Panc1 (cell line): ENCODE results near the gene LAMB4. TPM values are rescaled to one million over a fixed set of nuclear protein-coding genes. Genes with fewer than 3 reads are reported as not detected.

Experiments used
- ATAC-seq: fragments of 200-7000 bp; cut with Tn5 transposase; 2 replicates; pipeline ENCODE4 v1.9.1; 2020; ENCODE audit warnings: mild to moderate bottlenecking, moderate library complexity
- BruUV-seq: library from RNA; stranded (reverse); fragments of 400-500 nt; replicated peaks from 2 replicates; lab custom pipeline; 2021; lab: Mats Ljungman, UMichigan
- CTCF ChIA-PET: fragments of 300-600 bp; sonication (Branson Sonifier 250); formaldehyde crosslinking; loops from one replicate; lab custom pipeline; 2022; ENCODE audit warnings: antibody characterized with exemption; lab: Charles Lee
- POLR2A ChIA-PET: fragments of 300-600 bp; sonication (Branson Sonifier 250); formaldehyde crosslinking; loops from one replicate; lab custom pipeline; 2022; ENCODE audit warnings: antibody characterized with exemption; lab: Charles Lee
- DNase-seq: peaks from one replicate; pipeline ENCODE4 v3.0.0-alpha.2; 2010; ENCODE audit warnings: low read depth, low spot score
- H3K27ac ChIP-seq: 2 replicates; pipeline ENCODE4 v1.5.1; 2011; ENCODE audit warnings: mild to moderate bottlenecking, low read length, inconsistent platforms
- H3K27me3 ChIP-seq: fragments of 200-500 bp; sonication (Bioruptor generic); 2 replicates; pipeline ENCODE4 v1.6.0; 2014; ENCODE audit warnings: low read length, inconsistent platforms; ENCODE audit not compliant: control insufficient read depth, insufficient read depth
- H3K36me3 ChIP-seq: fragments of 200-500 bp; sonication (Bioruptor generic); 2 replicates; pipeline ENCODE4 v1.5.1; 2014; ENCODE audit warnings: inconsistent platforms, mild to moderate bottlenecking, low read length, moderate library complexity; ENCODE audit not compliant: control insufficient read depth, insufficient read depth
- H3K4me1 ChIP-seq: 2 replicates; pipeline ENCODE4 v1.5.1; 2011; ENCODE audit warnings: inconsistent platforms, mild to moderate bottlenecking, low read length, moderate library complexity; ENCODE audit not compliant: control insufficient read depth, insufficient read depth
- H3K4me3 ChIP-seq, 2 experiments: 2 replicates each; pipeline ENCODE4 v1.5.1; 2011 to 2012; ENCODE audit warnings: low read depth in 2 of 2, low read length in 2 of 2, mild to moderate bottlenecking in 2 of 2, inconsistent platforms in 1 of 2, moderate library complexity in 1 of 2
- H3K9me3 ChIP-seq: fragments of 200-500 bp; sonication (Bioruptor generic); 2 replicates; pipeline ENCODE4 v1.5.1; 2014; ENCODE audit warnings: low read depth, mild to moderate bottlenecking, inconsistent platforms, low read length, moderate library complexity; ENCODE audit not compliant: control insufficient read depth, insufficient read depth
- CTCF ChIP-seq: fragments of 450-650 bp; IDR thresholded peaks from 2 replicates; pipeline ENCODE4 v1.5.1; 2017; ENCODE audit warnings: mild to moderate bottlenecking
- POLR2AphosphoS5 ChIP-seq: IDR thresholded peaks from 2 replicates; pipeline ENCODE4 v1.6.1; 2012; ENCODE audit warnings: mild to moderate bottlenecking, low read depth, low read length, moderate library complexity
- REST ChIP-seq, 2 experiments: IDR thresholded peaks; 2 replicates each; pipeline ENCODE4 v1.6.1; 2011 to 2012; ENCODE audit warnings: low read depth in 2 of 2, control low read depth in 1 of 2, low read length in 1 of 2, mild to moderate bottlenecking in 1 of 2, moderate library complexity in 1 of 2; ENCODE audit not compliant: insufficient read depth in 1 of 2
- SIN3A ChIP-seq: IDR thresholded peaks from 2 replicates; pipeline ENCODE4 v1.6.1; 2012; ENCODE audit warnings: low read depth, mild to moderate bottlenecking, low read length, moderate library complexity, borderline replicate concordance; ENCODE audit not compliant: insufficient read depth
- TCF7L2 ChIP-seq: IDR thresholded peaks from 2 replicates; pipeline ENCODE4 v1.6.1; 2011; ENCODE audit warnings: mild to moderate bottlenecking, low read depth, low read length, inconsistent platforms
- in situ Hi-C: cut with HindIII; loops from 2 replicates; pipeline ENCODE4 v1.10.0; 2016; ENCODE audit warnings: low sequenced_read_pairs, low pct_unique_long_range_greater_than_20kb
- intact Hi-C: fragments of 100-400 bp; cut with micrococcal nuclease; formaldehyde crosslinking; loops from one replicate; pipeline ENCODE4 v1.10.0; 2022; ENCODE audit not compliant: unreplicated experiment
- total RNA-seq: library from RNA; stranded (reverse); gene quantifications from one replicate; pipeline ENCODE4 v1.2.1, GENCODE V29; 2021; ENCODE audit not compliant: unreplicated experiment

Gene LAMB4
- total RNA-seq, 1 experiment from 2014 or later: not detected

GRCh38 chr7:108138911-108139310 is 8.8 kb upstream of the LAMB4 start:
- TF ChIP-seq REST (IDR thresholded peaks at IDR 0.05; ENCODE audit: insufficient read depth in 1 of 2, low read depth in 2 of 2, low read length in 1 of 2) (no peak), TCF7L2 (no peak), SIN3A (no peak), CTCF (no peak), POLR2AphosphoS5 (no peak)
- Histone ChIP-seq H3K36me3 (no peaks in the 10 kb centered on the region; the same call in 1 of the 2 replicates), H3K4me1 (no peaks in the 10 kb centered on the region), H3K27ac (no peak overlapping the region), H3K4me3 (no peak overlapping the region), H3K27me3 (no peaks in the 10 kb centered on the region), H3K9me3 (no peaks in the 10 kb centered on the region)
- CTCF ChIA-PET: no interaction called here
- POLR2A ChIA-PET: no interaction called here
- intact Hi-C loops (no loop called here), in situ Hi-C loops (no loop called here)
- ATAC-seq (no peak), DNase-seq (no peak)
- no TSS peak for BruUV-seq

- no peak for ATAC-seq
- Histone ChIP-seq H3K27me3 (no peaks in the 10 kb centered on the region), H3K36me3 (no peaks in the 10 kb centered on the region; the same call in 1 of the 2 replicates), H3K9me3 (no peaks in the 10 kb centered on the region), H3K4me3 (no peak overlapping the region), H3K4me1 (no peaks in the 10 kb centered on the region), H3K27ac (no peak overlapping the region)
- in situ Hi-C loops: no loop called here
- intact Hi-C loops: no loop called here
- TF ChIP-seq CTCF (no peak), POLR2AphosphoS5 (no peak), TCF7L2 (no peak), REST (IDR thresholded peaks at IDR 0.05; ENCODE audit: insufficient read depth in 1 of 2, low read depth in 2 of 2, low read length in 1 of 2) (no peak), SIN3A (no peak)
- POLR2A ChIA-PET: no interaction called here
- CTCF ChIA-PET: no interaction called here
- no peak for DNase-seq
- no TSS peak for BruUV-seq
These were observed 7.8 kb upstream of the LAMB4 start for GRCh38 chr7:108137993-108138392.
